UCSD-AML1 (cell line): ENCODE data around the gene APOL4.
"Not testable (repeated sequence)": the region's sequence is repeated elsewhere in the genome, so short reads cannot be mapped to it uniquely, and the experiment has no call there.

ENCODE experiments used
- DNase-seq: peaks from one replicate; lab custom pipeline; 2025; ENCODE audit not compliant: unreplicated experiment; lab: John Stamatoyannopoulos, UW

APOL4 gene

DNA sequence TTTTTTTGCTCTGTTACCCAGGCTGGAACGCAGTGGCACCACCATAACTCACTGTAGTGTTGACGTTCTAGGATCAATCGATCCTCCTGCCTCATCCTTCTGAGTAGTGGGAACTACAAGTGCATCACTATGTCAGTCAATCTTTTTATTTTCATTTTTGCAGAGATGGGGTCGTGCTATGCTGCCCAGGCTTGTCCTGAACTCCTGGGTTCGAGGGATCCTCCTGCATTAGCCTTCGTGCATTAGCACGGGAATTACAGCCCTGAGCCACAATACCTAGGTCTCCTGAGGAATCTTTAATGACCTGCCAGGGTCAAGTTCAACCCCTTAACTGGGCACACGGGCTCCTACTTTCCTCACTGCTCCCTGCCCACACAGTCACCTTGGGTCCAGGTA, 45.5 kb downstream of the APOL4 start:
- DNase-seq = no peak

- DNase-seq = no peak
Measured at GRCh38 chr22:36155702-36156101, 45.9 kb downstream of the APOL4 start.

DNA sequence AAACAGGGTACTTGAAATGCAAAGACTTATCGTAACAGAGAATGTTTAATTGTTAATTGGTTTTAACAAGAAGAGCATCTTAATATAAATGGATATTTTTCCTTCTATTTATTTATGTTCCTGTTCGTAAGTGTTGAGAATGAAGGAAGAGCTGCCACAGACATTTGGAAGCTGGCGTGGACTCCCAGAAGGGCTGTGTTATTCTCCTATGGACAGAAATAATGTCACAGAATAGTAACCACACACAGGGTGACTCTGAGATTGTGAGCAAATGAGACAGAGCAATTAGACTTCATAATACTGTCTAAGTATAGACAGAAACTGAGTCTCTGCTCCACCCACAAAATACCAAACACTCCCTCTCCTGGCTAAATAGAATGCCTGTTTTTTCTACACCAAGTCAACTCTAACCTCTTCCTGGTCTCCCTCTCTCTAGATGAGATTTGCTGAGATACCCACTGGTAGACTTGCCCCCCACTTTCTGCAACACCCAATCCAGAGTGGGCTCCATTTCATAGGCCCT, 47.1 kb downstream of the APOL4 start:
- DNase-seq = no peak

DNA sequence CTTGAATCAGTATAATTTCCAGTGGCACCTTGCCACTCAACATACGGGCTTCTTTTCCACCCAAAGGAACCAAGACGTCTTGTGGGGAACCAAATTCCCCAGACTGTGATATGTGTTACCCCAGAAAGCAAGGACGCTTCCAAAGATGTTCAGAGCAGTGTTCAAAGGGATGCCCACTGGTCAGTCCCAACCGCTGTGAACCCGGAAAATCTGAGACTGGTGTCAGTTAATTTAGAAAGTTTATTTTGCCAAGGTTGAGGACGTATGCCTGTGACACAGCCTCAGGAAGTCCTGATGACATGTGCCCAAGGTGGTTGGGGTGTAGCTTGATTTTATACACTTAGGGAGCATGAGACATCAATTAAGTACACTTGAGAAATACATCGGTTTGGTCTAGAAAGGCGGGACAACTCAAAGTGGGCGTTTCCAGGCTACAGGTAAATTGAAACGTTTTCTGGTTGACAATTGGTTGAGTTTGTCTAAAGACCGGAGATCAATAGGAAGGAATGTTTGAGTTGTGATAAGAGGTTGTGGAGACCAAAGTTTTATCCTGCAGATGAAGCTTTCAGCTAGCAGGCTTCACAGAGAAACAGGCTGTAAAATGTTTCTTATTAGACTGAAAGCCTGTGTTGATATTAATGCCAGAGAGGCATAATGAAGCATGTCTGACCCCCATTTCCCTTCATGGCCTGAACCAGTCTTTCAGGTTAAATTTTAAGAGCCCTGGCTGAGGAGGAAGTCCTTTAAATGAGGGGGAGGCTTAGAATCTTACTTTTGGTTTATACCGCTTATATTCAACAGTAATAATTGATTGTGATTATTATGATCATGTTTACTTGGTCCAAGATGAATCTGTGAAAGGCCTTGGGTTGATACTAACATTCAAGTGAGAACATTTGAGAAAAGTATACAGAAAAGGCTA, 47.8 kb downstream of the APOL4 start:
- DNase-seq = no peak

DNA sequence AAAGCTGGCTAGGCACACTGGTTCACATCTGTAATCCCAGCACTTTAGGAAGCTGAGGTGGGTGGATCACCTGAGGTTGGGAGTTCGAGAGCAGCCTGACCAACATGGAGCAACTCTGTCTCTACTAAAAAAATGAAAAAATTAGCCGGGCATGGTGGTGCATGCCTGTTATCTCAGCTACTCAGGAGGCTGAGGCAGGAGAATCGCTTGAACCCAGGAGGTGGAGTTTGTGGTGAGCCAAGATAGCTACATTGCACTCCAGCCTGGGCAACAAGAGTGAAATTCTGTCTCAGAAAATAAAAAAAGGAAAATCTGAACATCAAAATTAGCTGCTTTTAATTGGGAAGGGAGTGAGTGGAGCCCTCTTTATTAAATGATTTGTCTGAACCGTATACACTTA, 48.8 kb downstream of the APOL4 start:
- not testable (repeated sequence) for DNase-seq

DNA sequence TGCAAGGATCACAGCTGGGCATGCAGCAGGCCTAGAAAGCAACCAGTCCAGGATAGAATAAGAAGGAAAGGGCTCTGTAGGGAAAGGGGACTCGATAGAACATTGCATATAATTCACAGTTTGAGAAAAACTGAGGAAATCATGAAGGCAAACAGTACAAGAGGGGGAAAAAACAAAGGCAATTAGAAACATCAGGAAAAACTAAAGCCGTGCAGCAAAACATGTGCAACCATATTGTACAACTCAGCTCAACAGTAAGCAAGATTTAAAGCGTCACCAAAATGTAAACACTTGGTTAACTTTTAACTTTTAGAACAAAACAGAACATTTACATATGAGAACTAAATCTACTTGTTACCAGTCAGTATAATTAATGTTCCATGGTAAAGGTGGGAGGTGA, 49.5 kb downstream of the APOL4 start:
- DNase-seq = no peak

- DNase-seq = no peak
Measured at GRCh38 chr22:36151006-36151595, 50.5 kb downstream of the APOL4 start.

DNA sequence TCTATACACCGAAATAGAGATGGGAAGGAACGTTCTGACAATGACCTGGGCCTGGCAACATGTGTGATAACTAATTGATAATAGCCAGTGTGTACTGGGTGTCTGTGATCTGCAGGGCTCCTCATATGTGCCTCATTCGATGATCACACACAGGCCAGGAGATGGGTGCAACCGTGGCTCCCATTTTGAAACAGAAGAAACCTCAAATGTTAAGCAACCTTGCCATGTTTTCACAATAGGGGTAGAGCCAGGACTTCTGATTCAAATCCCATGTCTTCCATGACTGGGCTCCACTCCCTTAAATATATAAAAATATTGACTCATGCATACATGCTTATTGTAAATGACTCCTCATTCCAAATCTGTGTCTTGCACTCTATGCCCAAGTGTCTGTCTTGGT, 52.2 kb downstream of the APOL4 start:
- no peak for DNase-seq

- DNase-seq = no peak
Measured at GRCh38 chr22:36148411-36148810, 53.2 kb downstream of the APOL4 start.

DNA sequence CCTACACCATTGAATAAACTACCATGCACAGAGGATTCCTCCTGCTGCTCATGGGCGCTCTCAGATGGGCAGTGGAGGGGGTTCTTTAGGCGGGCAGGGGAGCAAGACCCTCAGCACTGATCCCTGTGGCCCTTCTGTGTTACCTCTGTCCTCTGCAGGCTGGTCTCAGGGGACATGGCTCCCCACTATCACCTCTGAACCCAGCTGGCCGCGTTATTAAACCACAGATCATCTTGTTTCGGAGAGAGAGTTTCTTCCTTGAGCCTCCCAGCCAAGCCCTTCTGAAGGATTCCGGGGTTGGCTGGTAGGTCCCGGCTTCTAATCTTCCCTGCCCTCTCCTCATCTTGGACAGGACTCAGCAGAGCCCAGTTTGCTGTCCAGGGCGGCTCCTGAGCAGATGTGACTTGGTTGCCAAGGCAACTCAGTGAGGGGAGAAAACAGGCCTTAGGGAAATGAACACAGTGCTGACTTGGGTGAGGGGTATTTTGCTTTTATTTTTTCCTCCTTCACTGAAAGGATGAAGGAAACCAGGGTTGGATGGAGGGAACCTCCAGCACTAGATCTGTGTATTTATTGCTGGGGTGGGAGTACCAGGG, 54.3 kb downstream of the APOL4 start:
- no peak for DNase-seq

GRCh38 chr22:36145881-36146280, 55.7 kb downstream of the APOL4 start:
- no peak for DNase-seq

GRCh38 chr22:36144886-36145541, 56.6 kb downstream of the APOL4 start:
- peak; percentile 47 for DNase-seq

- no peak for DNase-seq
Measured at GRCh38 chr22:36143956-36144355, 57.7 kb downstream of the APOL4 start.

GRCh38 chr22:36143066-36143815, 58.4 kb downstream of the APOL4 start:
- DNase-seq = no peak

- no peak for DNase-seq
Measured at GRCh38 chr22:36141481-36141880, 60.1 kb downstream of the APOL4 start.
